SK-N-SH (cell line): ENCODE measurements around the gene BAG5. TPM values are rescaled to one million over a fixed set of nuclear protein-coding genes. Genes with fewer than 3 reads are reported as not detected.

Source experiments
- CTCF ChIA-PET: fragments of 300-600, 350-600 bp; formaldehyde crosslinking; extraction: SDS; loops from one replicate; lab custom pipeline; 2021; lab: Yijun Ruan, JAX
- POLR2A ChIA-PET: fragments of 350-600 bp; sonication (Branson Sonifier 250); formaldehyde crosslinking; extraction: SDS; loops from one replicate; lab custom pipeline; 2020; ENCODE audit warnings: antibody characterized with exemption, inconsistent platforms; lab: Yijun Ruan, JAX
- DNase-seq: peaks from one replicate; pipeline ENCODE4 v3.0.0; 2012
- H2AFZ ChIP-seq: fragments of 200-600 bp; sonication (generic); 2 replicates; pipeline ENCODE4 v1.8.1; 2016; ENCODE audit warnings: antibody characterized with exemption, mild to moderate bottlenecking, low read depth
- H3F3A ChIP-seq: fragments of 200-600 bp; sonication (generic); replicated peaks from 2 replicates; pipeline ENCODE3; 2016; ENCODE audit warnings: antibody characterized with exemption, mild to moderate bottlenecking; ENCODE audit not compliant: insufficient read depth
- H3K27ac ChIP-seq, 2 experiments: fragments of 200-500 bp in 1 of 2; fragments of 200-600 bp in 1 of 2; sonication (Bioruptor generic) in 1 of 2; sonication (generic), shearing (Covaris generic) in 1 of 2; 2 replicates each; pipeline versions ENCODE4 v1.5.1 to v1.6.1; 2014 to 2016; ENCODE audit warnings: low read depth in 2 of 2, inconsistent platforms in 1 of 2, low read length in 1 of 2, mild to moderate bottlenecking in 1 of 2, mixed read lengths in 1 of 2
- H3K27me3 ChIP-seq: fragments of 200-600 bp; sonication (generic), shearing (Covaris generic); 2 replicates; pipeline ENCODE4 v1.6.1; 2016; ENCODE audit warnings: mixed run types; ENCODE audit not compliant: insufficient read depth
- H3K36me3 ChIP-seq, 2 experiments: fragments of 200-500 bp in 1 of 2; fragments of 200-600 bp in 1 of 2; sonication (Bioruptor generic) in 1 of 2; sonication (generic) in 1 of 2; replicated peaks in 1 of 2; 2 replicates each; pipeline versions ENCODE3 to v1.5.1; 2014 to 2016; ENCODE audit warnings: low read length in 1 of 2, mild to moderate bottlenecking in 1 of 2; ENCODE audit not compliant: insufficient read depth in 2 of 2, control insufficient read depth in 1 of 2
- H3K4me1 ChIP-seq, 2 experiments: fragments of 200-500 bp in 1 of 2; fragments of 200-600 bp in 1 of 2; sonication (Bioruptor generic) in 1 of 2; sonication (generic), shearing (Covaris generic) in 1 of 2; 2 replicates each; pipeline versions ENCODE4 v1.5.1 to v1.6.1; 2014 to 2016; ENCODE audit warnings: low read depth in 1 of 2, low read length in 1 of 2, mixed run types in 1 of 2; ENCODE audit not compliant: insufficient read depth in 2 of 2, control insufficient read depth in 1 of 2
- H3K4me2 ChIP-seq: fragments of 200-600 bp; sonication (generic), shearing (Covaris generic); 2 replicates; pipeline ENCODE4 v1.6.1; 2017; ENCODE audit warnings: mixed run types
- H3K4me3 ChIP-seq, 2 experiments: fragments of 200-500 bp in 1 of 2; fragments of 200-600 bp in 1 of 2; sonication (Bioruptor generic) in 1 of 2; sonication (generic), shearing (Covaris generic) in 1 of 2; 2 replicates each; pipeline versions ENCODE4 v1.5.1 to v1.8.1; 2014 to 2016; ENCODE audit warnings: low read depth in 2 of 2, inconsistent platforms in 1 of 2, low read length in 1 of 2, mild to moderate bottlenecking in 1 of 2, mixed read lengths in 1 of 2, moderate library complexity in 1 of 2
- H3K79me2 ChIP-seq: fragments of 200-600 bp; sonication (generic); 2 replicates; pipeline ENCODE4 v1.8.1; 2017; ENCODE audit warnings: mild to moderate bottlenecking; ENCODE audit not compliant: insufficient read depth
- H3K9ac ChIP-seq: fragments of 200-600 bp; sonication (generic); 2 replicates; pipeline ENCODE4 v1.6.1; 2017; ENCODE audit warnings: mixed run types
- H3K9me2 ChIP-seq: fragments of 200-600 bp; sonication (generic); 2 replicates; pipeline ENCODE4 v1.6.1; 2017; ENCODE audit warnings: mixed run types
- H3K9me3 ChIP-seq: fragments of 200-600 bp; sonication (generic); 2 replicates; pipeline ENCODE4 v1.6.1; 2017; ENCODE audit warnings: mixed run types, mild to moderate bottlenecking, moderate library complexity
- H4K20me1 ChIP-seq: fragments of 200-600 bp; sonication (generic); 2 replicates; pipeline ENCODE4 v1.6.1; 2017; ENCODE audit warnings: mild to moderate bottlenecking, mixed run types; ENCODE audit not compliant: insufficient read depth
- CTCF ChIP-seq: fragments of 200-600 bp; sonication (generic); IDR thresholded peaks from 2 replicates; pipeline ENCODE4 v1.6.1; 2017; ENCODE audit warnings: antibody characterized with exemption, mild to moderate bottlenecking, moderate library complexity
- EZH2phosphoT487 ChIP-seq: fragments of 200-600 bp; sonication (generic); IDR thresholded peaks from 2 replicates; pipeline ENCODE4 v1.6.1; 2017; ENCODE audit warnings: low read depth, mixed run types, mild to moderate bottlenecking, antibody characterized with exemption, moderate library complexity, borderline replicate concordance
- POLR2AphosphoS5 ChIP-seq: IDR thresholded peaks from 2 replicates; pipeline ENCODE4 v1.6.1; 2012; ENCODE audit warnings: low read depth, low read length
- RAD21 ChIP-seq: IDR thresholded peaks from 2 replicates; pipeline ENCODE4 v1.6.1; 2012; ENCODE audit warnings: mild to moderate bottlenecking, low read length
- SMC3 ChIP-seq: IDR thresholded peaks from 2 replicates; pipeline ENCODE4 v1.6.1; 2012; ENCODE audit warnings: low read depth, low read length, improper control_type of control experiment
- WGBS: methylation state at CpG from one replicate; pipeline ENCODE4 v1.1.6; 2017; ENCODE audit warnings: low lambda C conversion rate; 5-methylcytosine and 5-hydroxymethylcytosine counted together
- polyA plus RNA-seq, 3 experiments: library from polyadenylated mRNA; depleted of rRNA; stranded (reverse); fragments of >200 nt; gene quantifications; 2 replicates each; pipeline ENCODE4 v1.2.3, GENCODE V29; 2012
- TF ChIP-seq, protein P1 (sequence below): IDR thresholded peaks from 2 replicates; pipeline ENCODE4; 2012

BAG5 gene
- polyA plus RNA-seq, 1 of the 3 experiments (the other 2 are of a cell fraction): 5.2 TPM

DNA sequence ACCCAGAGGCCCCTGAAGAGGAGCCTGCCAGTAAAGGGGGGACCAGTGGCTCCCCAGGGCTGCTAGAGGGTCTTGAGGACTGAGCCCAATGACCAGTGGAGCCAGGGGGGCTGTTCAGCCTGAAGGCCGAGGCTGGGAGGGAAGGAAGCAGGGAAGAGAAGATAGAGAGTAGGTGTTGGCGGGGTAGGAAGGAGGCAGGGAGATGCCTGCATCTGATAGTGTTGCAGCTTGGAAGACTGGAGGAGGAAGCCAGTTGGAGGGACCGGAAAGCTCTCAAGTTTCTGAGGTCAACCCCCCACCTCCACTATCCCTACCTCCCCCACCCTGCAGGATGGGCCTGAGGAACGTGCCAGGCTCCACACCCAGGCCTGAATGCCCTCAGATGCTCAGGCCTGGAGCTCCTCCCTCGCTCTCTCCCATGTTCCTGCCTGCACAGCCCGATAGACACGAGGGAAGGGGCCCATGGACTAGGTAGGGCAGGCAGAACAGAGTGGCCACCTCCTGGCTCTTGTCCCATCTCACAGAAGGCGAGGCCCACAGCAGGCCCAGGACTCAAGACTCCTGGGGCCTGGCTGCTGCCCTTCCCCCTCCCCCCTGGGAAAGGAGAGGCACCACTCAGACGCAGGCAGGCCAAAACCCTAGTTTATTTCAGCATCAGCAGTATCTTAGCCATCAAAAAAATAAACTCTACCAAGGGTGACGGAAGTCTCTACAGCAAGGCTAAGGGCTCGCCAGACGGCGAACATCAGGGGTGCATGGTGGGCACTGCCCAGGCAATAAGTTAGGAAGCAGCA, 43.2 kb downstream of the BAG5 start:
- Histone ChIP-seq H3K36me3 (peaks cover 0 to 4% of the 10 kb centered on the region in 2 experiments), H3F3A (peaks cover 9% of the 10 kb centered on the region), H3K79me2 (no peaks in the 10 kb centered on the region), H3K4me2 (no peak overlapping the region), H3K4me3 (no peak overlapping the region), H3K27ac (no peak overlapping the region; a peak in 1 of 4 replicates), H3K4me1 (peaks cover 0 to 20% of the 10 kb centered on the region in 2 experiments; a peak in 1 of 4 replicates), H3K27me3 (peaks cover 16% of the 10 kb centered on the region), H3K9me2 (no peaks in the 10 kb centered on the region), H3K9me3 (no peaks in the 10 kb centered on the region), H3K9ac (no peak overlapping the region), H4K20me1 (no peaks in the 10 kb centered on the region), H2AFZ (no peak overlapping the region)
- 91% methylated on average over 8 of the region's 13 CpGs for WGBS
- DNase-seq: peak; percentile 26
- POLR2A ChIA-PET: interaction anchor here (0.7 to 1.2 kb wide), 3 partner anchors 13 to 43 kb away, joined by 3 read pairs; no protein-coding TSS in a partner anchor
- no peak for TF ChIP-seq POLR2AphosphoS5
- no peak for TF ChIP-seq EZH2phosphoT487
- CTCF ChIA-PET: interaction anchor here (0.6 to 9.6 kb wide), 27 partner anchors 10 to 445 kb away, joined by 3 to 194 read pairs (median 5); partner anchors contain the start of gene TRMT61A

GRCh38 chr14:103518422-103519042, 43.9 kb downstream of the BAG5 start:
- Histone ChIP-seq H4K20me1 (no peaks in the 10 kb centered on the region), H3K9ac (no peak overlapping the region), H3K36me3 (peaks cover 0 to 4% of the 10 kb centered on the region in 2 experiments), H2AFZ (no peak overlapping the region), H3K79me2 (no peaks in the 10 kb centered on the region), H3K27me3 (peaks cover 16% of the 10 kb centered on the region), H3K27ac (no peak overlapping the region; a peak in 1 of 4 replicates), H3K9me2 (no peaks in the 10 kb centered on the region), H3K4me1 (peaks cover 0 to 20% of the 10 kb centered on the region in 2 experiments; a peak in 1 of 4 replicates), H3K4me3 (no peak overlapping the region; a peak in 1 of 4 replicates), H3K4me2 (no peak overlapping the region), H3K9me3 (no peaks in the 10 kb centered on the region), H3F3A (peaks cover 16% of the 10 kb centered on the region)
- peak; percentile 92 for DNase-seq
- 60% methylated on average over 2 of the region's 9 CpGs for WGBS
- ChIA-PET POLR2A (interaction anchor here (0.7 to 1.2 kb wide), 3 partner anchors 12 to 43 kb away, joined by 3 read pairs; no protein-coding TSS in a partner anchor), CTCF (interaction anchor here (0.6 to 9.6 kb wide), 28 partner anchors 9 to 445 kb away, joined by 3 to 194 read pairs (median 4); partner anchors contain the start of gene TRMT61A)
- TF ChIP-seq SMC3: peak; percentile 68
- TF ChIP-seq CTCF: peak; percentile 85
- TF ChIP-seq RAD21: peak; percentile 68
- peak; percentile 46; the same call in 1 of the 2 replicates for TF ChIP-seq POLR2AphosphoS5
- TF ChIP-seq, protein P1, sequence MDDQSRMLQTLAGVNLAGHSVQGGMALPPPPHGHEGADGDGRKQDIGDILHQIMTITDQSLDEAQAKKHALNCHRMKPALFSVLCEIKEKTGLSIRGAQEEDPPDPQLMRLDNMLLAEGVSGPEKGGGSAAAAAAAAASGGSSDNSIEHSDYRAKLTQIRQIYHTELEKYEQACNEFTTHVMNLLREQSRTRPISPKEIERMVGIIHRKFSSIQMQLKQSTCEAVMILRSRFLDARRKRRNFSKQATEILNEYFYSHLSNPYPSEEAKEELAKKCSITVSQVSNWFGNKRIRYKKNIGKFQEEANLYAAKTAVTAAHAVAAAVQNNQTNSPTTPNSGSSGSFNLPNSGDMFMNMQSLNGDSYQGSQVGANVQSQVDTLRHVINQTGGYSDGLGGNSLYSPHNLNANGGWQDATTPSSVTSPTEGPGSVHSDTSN: no peak
